Measurements from ENCODE around the gene NCR3LG1. TPM values are rescaled to one million over a fixed set of nuclear protein-coding genes. Genes with fewer than 3 reads are reported as not detected.
A peak's percentile ranks its signal among the peaks of the same experiment; 100 is the strongest.

NCR3LG1 gene
- total and polyA plus RNA-seq, 2 of the 8 experiments (the other 6 are each of a cell fraction or from before 2014, with no cell fraction given), result 0.68 to 1.9 TPM

GRCh38 chr11:17412488-17413180 is 61.0 kb downstream of the NCR3LG1 start:
- H2AFZ ChIP-seq (ENCODE audit: low read length), result no peak overlapping the region
- H2BK15ac ChIP-seq (ENCODE audit: low read length), result no peak overlapping the region
- peaks cover 0 to 4% (median 3%) of the 10 kb centered on the region in 4 experiments; a peak in 3 of 7 replicates for H3K4me1 ChIP-seq (replicated peaks in 1 of 4; ENCODE audit: control insufficient read depth in 3 of 4, insufficient read depth in 4 of 4, low read length in 3 of 4)
- TF ChIP-seq POLR2A (IDR thresholded peaks at IDR 0.05; ENCODE audit: control extremely low read depth in 1 of 2, low read depth in 2 of 2, low read length in 2 of 2), result no peak
- TF ChIP-seq RAD21 (IDR thresholded peaks at IDR 0.05 in 1 of 2, conservative IDR thresholded peaks at IDR 0.05 in 1 of 2; ENCODE audit: low read depth in 2 of 2, low read length in 2 of 2), result peak; percentile 29 to 40
- 0 out of 2 replicates have a peak, but pooled peaks have one; percentile 56 for TF ChIP-seq MAX (IDR thresholded peaks at IDR 0.05)
- no peak overlapping the region for H3K56ac ChIP-seq (replicated peaks; ENCODE audit: insufficient read length, low read depth, low read length)
- no peak overlapping the region for H2AK5ac ChIP-seq (ENCODE audit: low read depth, low read length)
- no peaks in the 10 kb centered on the region for H3K79me2 ChIP-seq (ENCODE audit: control insufficient read depth in 1 of 2, insufficient read depth in 2 of 2, low read length in 2 of 2)
- H2BK12ac ChIP-seq (ENCODE audit: low read depth, low read length), result no peak overlapping the region
- H4K20me1 ChIP-seq (replicated peaks in 1 of 2; ENCODE audit: control insufficient read depth in 1 of 2, insufficient read depth in 2 of 2, low read length in 2 of 2), result no peaks in the 10 kb centered on the region
- H3K27me3 ChIP-seq (replicated peaks in 1 of 4; ENCODE audit: control insufficient read depth in 3 of 4, extremely low read depth in 1 of 4, insufficient read depth in 3 of 4, low read length in 3 of 4), result no peaks in the 10 kb centered on the region; a peak in 3 of 7 replicates
- H3K23ac ChIP-seq (ENCODE audit: insufficient read length), result no peak overlapping the region
- H2BK5ac ChIP-seq (ENCODE audit: low read depth, low read length), result no peak overlapping the region
- 80% methylated on average over 9 of the region's 9 CpGs; no CpG with 5 or more reads in 1 of the 2 experiments for WGBS, 2 experiments (ENCODE audit: extremely low coverage in 1 of 2, insufficient coverage in 1 of 2, insufficient read length in 1 of 2, insufficient replicate concordance in 2 of 2, low coverage in 1 of 2, low lambda C conversion rate in 2 of 2, missing lambda C conversion rate in 1 of 2)
- FAIRE-seq (no peak), DNase-seq (ENCODE audit: low read depth in 1 of 2, low spot score in 2 of 2) (no peak)
- no peak overlapping the region for H3K9ac ChIP-seq (replicated peaks in 1 of 4; ENCODE audit: extremely low read depth in 1 of 4, low read depth in 3 of 4, low read length in 3 of 4)
- ChIA-PET CTCF (ENCODE audit: partially characterized antibody) (interaction anchor here (0.6 to 38.8 kb wide), 16 partner anchors 9 to 175 kb away, joined by 3 to 1414 read pairs (median 4); partner anchors contain the start of gene ABCC8), POLR2A (ENCODE audit: partially characterized antibody) (no interaction called here)
- H4K8ac ChIP-seq (ENCODE audit: extremely low read depth, insufficient read depth, low read length), result no peak overlapping the region
- H3K4me3 ChIP-seq (ENCODE audit: extremely low read depth in 1 of 4, insufficient read depth in 2 of 4, low read depth in 3 of 4, low read length in 4 of 4), result no peak overlapping the region
- H2BK120ac ChIP-seq (replicated peaks; ENCODE audit: low read depth, low read length), result no peak overlapping the region
- no peak overlapping the region for H3K27ac ChIP-seq (ENCODE audit: low read depth, low read length)
- no peak overlapping the region for H4K91ac ChIP-seq (replicated peaks; ENCODE audit: insufficient read length, low read length)
- H3K79me1 ChIP-seq (ENCODE audit: low read depth, low read length), result no peaks in the 10 kb centered on the region
- H3K18ac ChIP-seq (ENCODE audit: extremely low read depth, low read length), result 0 out of 2 replicates have a peak overlapping the region, but pooled peaks have one; percentile 9
- H3K23me2 ChIP-seq (ENCODE audit: low read depth, low read length), result no peaks in the 10 kb centered on the region
- H3K36me3 ChIP-seq (ENCODE audit: control insufficient read depth in 2 of 4, insufficient read depth in 4 of 4, low read length in 3 of 4), result no peaks in the 10 kb centered on the region
- H2BK20ac ChIP-seq (ENCODE audit: low read length), result no peak overlapping the region
- H3K4me2 ChIP-seq (ENCODE audit: insufficient read depth in 1 of 2, low read depth in 2 of 2, low read length in 2 of 2), result no peak overlapping the region; a peak in 1 of 4 replicates
- H3K9me3 ChIP-seq (ENCODE audit: insufficient read depth in 2 of 2, low read depth in 1 of 2, low read length in 1 of 2), result no peaks in the 10 kb centered on the region
- no peak overlapping the region for H3K4ac ChIP-seq (replicated peaks; ENCODE audit: insufficient read length, low read depth, low read length)
- H4K5ac ChIP-seq (ENCODE audit: insufficient read length, low read depth, low read length), result no peak overlapping the region
- H3K14ac ChIP-seq (ENCODE audit: insufficient read length), result no peak overlapping the region

Data from H1 (cell line).